ENCODE data around the gene UBN1. TPM values are rescaled to one million over a fixed set of nuclear protein-coding genes. Genes with fewer than 3 reads are reported as not detected.

Gene UBN1
- total and polyA plus RNA-seq, 2 of the 13 experiments (the other 11 are each of a cell fraction or from before 2014, with no cell fraction given) = 10.6 to 23.5 TPM

DNA sequence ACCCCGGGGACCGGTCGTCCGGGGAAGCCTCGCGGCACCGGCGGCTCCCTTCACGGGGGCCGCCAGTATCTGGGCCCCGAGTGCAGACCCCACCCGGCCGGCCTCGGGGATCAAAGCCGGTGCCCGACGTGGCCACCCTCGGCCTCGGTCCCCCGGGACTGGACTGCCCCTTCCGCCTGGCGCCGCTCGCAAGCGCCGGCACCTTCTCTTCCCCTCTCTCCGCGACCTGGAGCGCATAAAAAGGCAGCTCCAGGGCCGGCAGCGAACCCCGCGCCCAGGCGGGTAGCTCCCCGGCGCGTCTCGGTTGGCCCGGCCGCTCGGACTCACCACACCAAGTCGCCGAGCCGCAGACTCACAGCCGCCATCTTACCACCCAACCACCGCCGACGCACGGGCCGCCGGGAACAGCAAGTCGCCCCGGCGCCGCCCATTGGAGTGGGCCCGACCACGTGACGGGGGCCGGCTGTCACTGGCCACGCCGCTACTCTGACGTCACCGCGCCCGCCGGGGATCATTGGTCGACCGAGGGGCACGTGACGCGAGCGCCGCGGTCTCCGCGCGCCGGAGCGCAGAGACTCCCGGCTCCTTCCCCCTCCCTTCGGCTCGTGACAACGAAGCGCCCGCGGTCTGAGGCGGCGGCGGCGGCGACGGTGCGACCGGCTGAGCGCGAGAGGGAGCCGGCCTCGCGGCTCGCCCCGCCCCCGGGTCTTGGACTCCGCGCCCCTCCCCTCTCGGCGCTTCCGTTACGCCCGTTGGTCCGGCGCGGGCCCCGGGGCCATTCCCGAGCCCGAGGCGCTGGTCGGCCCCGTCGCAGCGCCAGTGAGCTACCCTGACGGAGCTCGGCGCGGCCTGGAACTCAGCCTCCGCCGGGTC, at the start of gene UBN1, which contains the start of gene GLYR1 (continued):
- TF ChIP-seq MEIS1 (CRISPR knock-in tag; IDR thresholded peaks at IDR 0.05; ENCODE audit: borderline replicate concordance) = 0 out of 2 replicates have a peak, but pooled peaks have one; percentile 36
- 0 out of 2 replicates have a peak, but pooled peaks have one; percentile 13 for TF ChIP-seq ZNF205 (CRISPR knock-in tag; IDR thresholded peaks at IDR 0.05)
- TF ChIP-seq SMARCE1 (IDR thresholded peaks at IDR 0.05; ENCODE audit: borderline replicate concordance) = no peak
- peak; percentile 68 for TF ChIP-seq TBX2 (CRISPR knock-in tag; IDR thresholded peaks at IDR 0.05; ENCODE audit: borderline replicate concordance)
- TF ChIP-seq GZF1 (CRISPR knock-in tag; IDR thresholded peaks at IDR 0.05) = no peak; the same call in 1 of the 2 replicates
- peak; percentile 41; the same call in 1 of the 2 replicates for TF ChIP-seq ELF3 (CRISPR knock-in tag; IDR thresholded peaks at IDR 0.05)
- TF ChIP-seq, protein P1, sequence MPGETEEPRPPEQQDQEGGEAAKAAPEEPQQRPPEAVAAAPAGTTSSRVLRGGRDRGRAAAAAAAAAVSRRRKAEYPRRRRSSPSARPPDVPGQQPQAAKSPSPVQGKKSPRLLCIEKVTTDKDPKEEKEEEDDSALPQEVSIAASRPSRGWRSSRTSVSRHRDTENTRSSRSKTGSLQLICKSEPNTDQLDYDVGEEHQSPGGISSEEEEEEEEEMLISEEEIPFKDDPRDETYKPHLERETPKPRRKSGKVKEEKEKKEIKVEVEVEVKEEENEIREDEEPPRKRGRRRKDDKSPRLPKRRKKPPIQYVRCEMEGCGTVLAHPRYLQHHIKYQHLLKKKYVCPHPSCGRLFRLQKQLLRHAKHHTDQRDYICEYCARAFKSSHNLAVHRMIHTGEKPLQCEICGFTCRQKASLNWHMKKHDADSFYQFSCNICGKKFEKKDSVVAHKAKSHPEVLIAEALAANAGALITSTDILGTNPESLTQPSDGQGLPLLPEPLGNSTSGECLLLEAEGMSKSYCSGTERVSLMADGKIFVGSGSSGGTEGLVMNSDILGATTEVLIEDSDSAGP (CRISPR knock-in tag; IDR thresholded peaks at IDR 0.05; ENCODE audit: borderline replicate concordance) = peak; percentile 82; the same call in 1 of the 2 replicates
- peak; percentile 90 for TF ChIP-seq ATF7 (IDR thresholded peaks at IDR 0.05)
- TF ChIP-seq ATF7 (CRISPR knock-in tag; IDR thresholded peaks at IDR 0.05) = 0 out of 2 replicates have a peak, but pooled peaks have one; percentile 52
- TF ChIP-seq, protein P2, sequence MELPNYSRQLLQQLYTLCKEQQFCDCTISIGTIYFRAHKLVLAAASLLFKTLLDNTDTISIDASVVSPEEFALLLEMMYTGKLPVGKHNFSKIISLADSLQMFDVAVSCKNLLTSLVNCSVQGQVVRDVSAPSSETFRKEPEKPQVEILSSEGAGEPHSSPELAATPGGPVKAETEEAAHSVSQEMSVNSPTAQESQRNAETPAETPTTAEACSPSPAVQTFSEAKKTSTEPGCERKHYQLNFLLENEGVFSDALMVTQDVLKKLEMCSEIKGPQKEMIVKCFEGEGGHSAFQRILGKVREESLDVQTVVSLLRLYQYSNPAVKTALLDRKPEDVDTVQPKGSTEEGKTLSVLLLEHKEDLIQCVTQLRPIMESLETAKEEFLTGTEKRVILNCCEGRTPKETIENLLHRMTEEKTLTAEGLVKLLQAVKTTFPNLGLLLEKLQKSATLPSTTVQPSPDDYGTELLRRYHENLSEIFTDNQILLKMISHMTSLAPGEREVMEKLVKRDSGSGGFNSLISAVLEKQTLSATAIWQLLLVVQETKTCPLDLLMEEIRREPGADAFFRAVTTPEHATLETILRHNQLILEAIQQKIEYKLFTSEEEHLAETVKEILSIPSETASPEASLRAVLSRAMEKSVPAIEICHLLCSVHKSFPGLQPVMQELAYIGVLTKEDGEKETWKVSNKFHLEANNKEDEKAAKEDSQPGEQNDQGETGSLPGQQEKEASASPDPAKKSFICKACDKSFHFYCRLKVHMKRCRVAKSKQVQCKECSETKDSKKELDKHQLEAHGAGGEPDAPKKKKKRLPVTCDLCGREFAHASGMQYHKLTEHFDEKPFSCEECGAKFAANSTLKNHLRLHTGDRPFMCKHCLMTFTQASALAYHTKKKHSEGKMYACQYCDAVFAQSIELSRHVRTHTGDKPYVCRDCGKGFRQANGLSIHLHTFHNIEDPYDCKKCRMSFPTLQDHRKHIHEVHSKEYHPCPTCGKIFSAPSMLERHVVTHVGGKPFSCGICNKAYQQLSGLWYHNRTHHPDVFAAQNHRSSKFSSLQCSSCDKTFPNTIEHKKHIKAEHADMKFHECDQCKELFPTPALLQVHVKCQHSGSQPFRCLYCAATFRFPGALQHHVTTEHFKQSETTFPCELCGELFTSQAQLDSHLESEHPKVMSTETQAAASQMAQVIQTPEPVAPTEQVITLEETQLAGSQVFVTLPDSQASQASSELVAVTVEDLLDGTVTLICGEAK (IDR thresholded peaks at IDR 0.05) = no peak
- TF ChIP-seq, protein P2 (CRISPR knock-in tag; IDR thresholded peaks at IDR 0.05) = peak; percentile 46
- TF ChIP-seq STAG1 (CRISPR knock-in tag; IDR thresholded peaks at IDR 0.05) = no peak; the same call in 1 of the 2 replicates
- TF ChIP-seq, protein P3, sequence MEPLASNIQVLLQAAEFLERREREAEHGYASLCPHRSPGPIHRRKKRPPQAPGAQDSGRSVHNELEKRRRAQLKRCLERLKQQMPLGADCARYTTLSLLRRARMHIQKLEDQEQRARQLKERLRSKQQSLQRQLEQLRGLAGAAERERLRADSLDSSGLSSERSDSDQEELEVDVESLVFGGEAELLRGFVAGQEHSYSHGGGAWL (CRISPR knock-in tag; IDR thresholded peaks at IDR 0.05) = peak; percentile 32; the same call in 1 of the 2 replicates
- TF ChIP-seq, protein P4, sequence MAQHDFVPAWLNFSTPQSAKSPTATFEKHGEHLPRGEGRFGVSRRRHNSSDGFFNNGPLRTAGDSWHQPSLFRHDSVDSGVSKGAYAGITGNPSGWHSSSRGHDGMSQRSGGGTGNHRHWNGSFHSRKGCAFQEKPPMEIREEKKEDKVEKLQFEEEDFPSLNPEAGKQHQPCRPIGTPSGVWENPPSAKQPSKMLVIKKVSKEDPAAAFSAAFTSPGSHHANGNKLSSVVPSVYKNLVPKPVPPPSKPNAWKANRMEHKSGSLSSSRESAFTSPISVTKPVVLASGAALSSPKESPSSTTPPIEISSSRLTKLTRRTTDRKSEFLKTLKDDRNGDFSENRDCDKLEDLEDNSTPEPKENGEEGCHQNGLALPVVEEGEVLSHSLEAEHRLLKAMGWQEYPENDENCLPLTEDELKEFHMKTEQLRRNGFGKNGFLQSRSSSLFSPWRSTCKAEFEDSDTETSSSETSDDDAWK (CRISPR knock-in tag; IDR thresholded peaks at IDR 0.05) = no peak

All from HepG2 (cell line).